AG04449 (cell line): ENCODE data around the gene CES4A.
"Not testable (repeated sequence)": the region's sequence is repeated elsewhere in the genome, so short reads cannot be mapped to it uniquely, and the experiment has no call there.

ENCODE experiments used
- CTCF ChIA-PET: fragments of 350-600 bp; formaldehyde crosslinking; extraction: SDS; loops from one replicate; lab custom pipeline; 2021; ENCODE audit warnings: antibody characterized with exemption; lab: Yijun Ruan, JAX
- POLR2A ChIA-PET: fragments of 400-600, 350-600 bp; formaldehyde crosslinking; extraction: SDS; loops from one replicate; lab custom pipeline; 2020; ENCODE audit warnings: antibody characterized with exemption, inconsistent platforms; lab: Yijun Ruan, JAX
- DNase-seq: peaks from one replicate; pipeline ENCODE4 v3.0.0-alpha.2; 2010; ENCODE audit warnings: low read depth, low spot score
- H3K4me3 ChIP-seq: 2 replicates; pipeline ENCODE4 v1.5.1; 2011; ENCODE audit warnings: low read depth, mild to moderate bottlenecking, control low read depth, low read length
- TF ChIP-seq, protein P1 (sequence below): IDR thresholded peaks from one replicate; pipeline ENCODE4 v1.5.1; 2011; ENCODE audit warnings: mild to moderate bottlenecking, moderate library complexity, low read length, control low read depth, inconsistent platforms; ENCODE audit not compliant: insufficient read depth; ENCODE audit errors: missing control alignments

Gene CES4A

DNA sequence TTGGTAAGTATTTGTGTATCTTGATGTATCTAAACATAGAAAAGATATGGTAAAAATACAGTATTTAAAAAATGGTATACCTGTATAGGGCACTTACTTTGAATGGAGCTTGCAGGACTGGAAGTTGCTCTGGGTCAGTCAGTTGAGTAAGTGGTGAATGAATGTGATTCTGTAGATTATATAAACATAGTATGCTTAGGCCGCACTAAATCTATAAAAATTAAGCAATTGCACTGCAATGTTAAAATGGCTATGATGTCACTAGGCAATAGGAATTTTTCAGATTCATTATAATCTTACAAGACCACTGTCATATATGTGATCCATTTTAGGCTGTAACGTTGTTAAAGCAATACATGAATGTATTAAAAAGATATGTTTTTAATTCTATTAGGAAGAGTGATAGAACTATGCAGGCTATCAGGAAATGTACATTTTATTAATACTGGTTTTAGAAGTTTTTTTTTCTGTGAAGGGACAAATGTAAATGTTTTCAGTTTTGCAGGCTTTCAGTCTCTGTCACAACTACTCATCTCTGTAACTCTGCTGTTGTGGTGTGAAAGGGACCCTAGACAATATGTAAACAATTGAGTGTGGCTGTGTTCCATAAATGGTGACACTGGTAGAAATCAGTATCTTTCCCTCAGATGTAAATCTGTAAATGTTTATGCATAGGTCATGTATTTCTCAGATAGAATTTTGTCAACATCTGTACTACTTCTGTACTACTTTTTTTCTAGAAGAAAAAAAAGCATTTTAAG lies 51.1 kb downstream of the CES4A start:
- CTCF ChIA-PET = interaction anchor here (1.7 kb wide), 1 partner anchor 9 kb away, joined by 7 read pairs; no protein-coding TSS in a partner anchor
- no peak for DNase-seq
- H3K4me3 ChIP-seq = no peak overlapping the region
- TF ChIP-seq, protein P1, sequence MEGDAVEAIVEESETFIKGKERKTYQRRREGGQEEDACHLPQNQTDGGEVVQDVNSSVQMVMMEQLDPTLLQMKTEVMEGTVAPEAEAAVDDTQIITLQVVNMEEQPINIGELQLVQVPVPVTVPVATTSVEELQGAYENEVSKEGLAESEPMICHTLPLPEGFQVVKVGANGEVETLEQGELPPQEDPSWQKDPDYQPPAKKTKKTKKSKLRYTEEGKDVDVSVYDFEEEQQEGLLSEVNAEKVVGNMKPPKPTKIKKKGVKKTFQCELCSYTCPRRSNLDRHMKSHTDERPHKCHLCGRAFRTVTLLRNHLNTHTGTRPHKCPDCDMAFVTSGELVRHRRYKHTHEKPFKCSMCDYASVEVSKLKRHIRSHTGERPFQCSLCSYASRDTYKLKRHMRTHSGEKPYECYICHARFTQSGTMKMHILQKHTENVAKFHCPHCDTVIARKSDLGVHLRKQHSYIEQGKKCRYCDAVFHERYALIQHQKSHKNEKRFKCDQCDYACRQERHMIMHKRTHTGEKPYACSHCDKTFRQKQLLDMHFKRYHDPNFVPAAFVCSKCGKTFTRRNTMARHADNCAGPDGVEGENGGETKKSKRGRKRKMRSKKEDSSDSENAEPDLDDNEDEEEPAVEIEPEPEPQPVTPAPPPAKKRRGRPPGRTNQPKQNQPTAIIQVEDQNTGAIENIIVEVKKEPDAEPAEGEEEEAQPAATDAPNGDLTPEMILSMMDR = no peak
- POLR2A ChIA-PET = no interaction called here

DNA sequence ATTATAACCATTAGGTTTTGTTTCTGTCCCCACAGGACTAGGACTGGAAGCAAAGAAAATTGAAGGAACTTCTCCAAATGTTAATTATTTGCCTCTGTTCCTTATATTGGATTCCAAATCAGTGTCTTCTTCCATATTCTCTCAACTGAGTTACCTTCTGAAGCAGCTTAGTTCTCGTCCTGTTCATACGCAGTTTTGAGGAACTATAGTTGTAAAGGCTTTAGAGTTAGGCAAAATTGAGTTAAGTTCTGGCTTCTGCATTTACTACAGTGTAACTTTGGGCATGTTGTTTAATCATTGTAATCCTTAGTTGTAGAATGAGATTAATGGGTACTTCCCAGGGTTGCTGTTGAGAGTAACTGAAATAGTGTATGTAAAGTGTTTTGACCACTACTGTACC lies 51.8 kb downstream of the CES4A start:
- TF ChIP-seq, protein P1 = no peak
- H3K4me3 ChIP-seq = no peak overlapping the region
- DNase-seq = no peak
- POLR2A ChIA-PET = no interaction called here
- CTCF ChIA-PET = interaction anchor here (1.0 to 1.7 kb wide), 3 partner anchors 8 to 15 kb away, joined by 3 to 7 read pairs (median 3); no protein-coding TSS in a partner anchor

DNA sequence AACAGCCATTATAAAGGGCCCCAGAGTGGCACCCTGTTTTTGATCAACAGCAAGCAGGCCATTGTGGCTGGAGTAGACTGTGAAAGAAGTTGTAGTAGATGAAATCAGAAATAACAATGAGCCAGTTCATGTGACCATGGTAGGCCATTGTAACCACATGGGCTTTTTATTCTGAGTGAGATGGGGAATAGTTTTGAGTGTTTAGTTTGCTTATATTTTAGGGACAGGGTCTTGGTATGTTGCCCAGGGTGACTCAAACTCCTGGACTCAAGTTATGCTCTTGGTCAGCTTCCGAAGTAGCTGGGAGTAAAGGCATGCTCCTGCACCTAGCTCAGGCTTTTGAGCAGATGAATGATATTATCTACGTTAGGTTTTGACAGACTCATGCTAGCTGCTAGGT lies 52.5 kb downstream of the CES4A start:
- POLR2A ChIA-PET = interaction anchor here (1.0 kb wide), 1 partner anchor 15 kb away, joined by 5 read pairs; no protein-coding TSS in a partner anchor
- no peak for DNase-seq
- no peak overlapping the region for H3K4me3 ChIP-seq
- CTCF ChIA-PET = interaction anchor here (1.0 to 1.7 kb wide), 4 partner anchors 9 to 60 kb away, joined by 3 to 7 read pairs (median 3); no protein-coding TSS in a partner anchor
- TF ChIP-seq, protein P1 = no peak

DNA sequence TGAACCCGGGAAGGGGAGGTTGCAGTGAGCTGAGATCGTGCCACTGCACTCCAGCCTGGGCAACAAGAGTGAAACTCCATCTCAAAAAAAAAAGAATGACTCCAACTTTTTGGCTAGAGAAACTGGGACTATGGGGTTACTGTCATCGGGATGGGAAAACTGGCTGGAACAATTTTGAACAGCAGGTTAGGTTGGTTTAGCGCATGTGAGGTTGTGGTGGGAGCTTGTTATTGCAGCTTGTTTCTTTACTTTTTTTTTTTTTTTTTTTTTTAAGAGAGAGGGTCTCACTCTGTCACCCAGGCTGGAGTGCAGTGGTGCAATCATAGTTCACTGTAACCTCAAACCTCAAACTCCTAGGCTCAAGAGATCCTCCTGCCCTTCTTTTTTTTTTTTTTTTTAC lies 53.1 kb downstream of the CES4A start:
- not testable (repeated sequence) for H3K4me3 ChIP-seq, DNase-seq
- CTCF ChIA-PET = interaction anchor here (0.7 to 1.7 kb wide), 3 partner anchors 11 to 59 kb away, joined by 3 to 7 read pairs (median 4); no protein-coding TSS in a partner anchor
- POLR2A ChIA-PET = interaction anchor here (0.7 to 1.0 kb wide), 2 partner anchors 14 to 56 kb away, joined by 3 to 5 read pairs; no protein-coding TSS in a partner anchor

DNA sequence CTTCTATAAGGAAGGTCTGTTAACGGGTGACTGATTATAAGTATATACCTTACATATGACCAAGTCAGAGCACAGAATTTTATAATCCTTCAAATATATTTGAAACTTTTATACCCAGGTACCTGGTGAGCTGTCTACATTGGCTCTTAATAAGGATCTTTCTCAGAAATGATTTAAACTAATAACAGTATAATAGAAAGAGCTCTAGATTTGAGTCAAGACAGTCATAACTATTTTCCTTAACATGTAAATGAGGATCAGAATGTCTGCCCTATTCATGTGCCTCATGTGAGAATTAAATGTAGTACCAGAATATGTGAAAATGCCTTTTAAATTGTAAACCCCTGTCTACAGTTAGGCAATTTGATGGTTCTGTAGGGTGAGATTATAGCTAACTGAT lies 55.0 kb downstream of the CES4A start:
- no peak overlapping the region for H3K4me3 ChIP-seq
- no peak for DNase-seq
- CTCF ChIA-PET = interaction anchor here (1.3 to 1.7 kb wide), 8 partner anchors 9 to 112 kb away, joined by 3 to 7 read pairs (median 5); partner anchors contain the start of gene B3GNT9
- TF ChIP-seq, protein P1 = no peak
- POLR2A ChIA-PET = no interaction called here

DNA sequence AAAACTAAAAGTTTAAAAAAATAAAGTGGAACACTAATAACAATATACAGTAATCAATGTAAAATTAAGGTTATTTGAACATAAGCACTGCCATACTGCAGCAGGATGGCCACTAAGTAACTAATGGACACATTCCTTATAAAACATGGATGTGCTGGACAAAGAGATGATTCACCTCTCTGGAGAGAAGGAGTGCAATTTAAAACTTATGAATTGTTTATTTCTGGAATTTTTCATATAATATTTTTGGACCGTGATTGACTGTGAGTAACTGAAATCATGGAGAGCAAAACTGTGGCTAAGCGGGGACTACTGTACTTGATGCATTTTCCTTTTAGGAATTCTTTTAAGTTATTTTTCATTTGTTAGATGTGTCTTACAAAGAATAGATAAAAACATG lies 62.4 kb downstream of the CES4A start:
- ChIA-PET POLR2A (no interaction called here), CTCF (interaction anchor here (1.4 to 2.1 kb wide), 2 partner anchors 36 to 50 kb away, joined by 4 to 5 read pairs; no protein-coding TSS in a partner anchor)
- no peak for DNase-seq
- no peak overlapping the region for H3K4me3 ChIP-seq
- TF ChIP-seq, protein P1 = no peak
